NB4 (cell line): Measurements from ENCODE around the gene AGAP1.

Source experiments
- MYC ChIP-seq: IDR thresholded peaks from 2 replicates; pipeline ENCODE4 v1.6.1; 2011; ENCODE audit warnings: low read depth, low read length
- POLR2A ChIP-seq: IDR thresholded peaks from 2 replicates; pipeline ENCODE4 v1.6.1; 2011; ENCODE audit warnings: mild to moderate bottlenecking; ENCODE audit not compliant: insufficient read length; ENCODE audit errors: extremely low read depth
- TF ChIP-seq, protein P1 (sequence below): IDR thresholded peaks from one replicate; pipeline ENCODE4 v1.5.1; 2012; ENCODE audit warnings: low read depth, low read length
- TF ChIP-seq, protein P2 (sequence below): IDR thresholded peaks from 2 replicates; pipeline ENCODE4 v1.6.1; 2011; ENCODE audit warnings: low read depth, low read length

- TF ChIP-seq, protein P1, sequence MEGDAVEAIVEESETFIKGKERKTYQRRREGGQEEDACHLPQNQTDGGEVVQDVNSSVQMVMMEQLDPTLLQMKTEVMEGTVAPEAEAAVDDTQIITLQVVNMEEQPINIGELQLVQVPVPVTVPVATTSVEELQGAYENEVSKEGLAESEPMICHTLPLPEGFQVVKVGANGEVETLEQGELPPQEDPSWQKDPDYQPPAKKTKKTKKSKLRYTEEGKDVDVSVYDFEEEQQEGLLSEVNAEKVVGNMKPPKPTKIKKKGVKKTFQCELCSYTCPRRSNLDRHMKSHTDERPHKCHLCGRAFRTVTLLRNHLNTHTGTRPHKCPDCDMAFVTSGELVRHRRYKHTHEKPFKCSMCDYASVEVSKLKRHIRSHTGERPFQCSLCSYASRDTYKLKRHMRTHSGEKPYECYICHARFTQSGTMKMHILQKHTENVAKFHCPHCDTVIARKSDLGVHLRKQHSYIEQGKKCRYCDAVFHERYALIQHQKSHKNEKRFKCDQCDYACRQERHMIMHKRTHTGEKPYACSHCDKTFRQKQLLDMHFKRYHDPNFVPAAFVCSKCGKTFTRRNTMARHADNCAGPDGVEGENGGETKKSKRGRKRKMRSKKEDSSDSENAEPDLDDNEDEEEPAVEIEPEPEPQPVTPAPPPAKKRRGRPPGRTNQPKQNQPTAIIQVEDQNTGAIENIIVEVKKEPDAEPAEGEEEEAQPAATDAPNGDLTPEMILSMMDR = no peak
- TF ChIP-seq POLR2A (no peak), MYC (no peak)
- TF ChIP-seq, protein P2, sequence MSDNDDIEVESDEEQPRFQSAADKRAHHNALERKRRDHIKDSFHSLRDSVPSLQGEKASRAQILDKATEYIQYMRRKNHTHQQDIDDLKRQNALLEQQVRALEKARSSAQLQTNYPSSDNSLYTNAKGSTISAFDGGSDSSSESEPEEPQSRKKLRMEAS = no peak
These were observed 484.2 kb downstream of the AGAP1 start for GRCh38 chr2:235978022-235978421.
